Kidney capillary endothelial cell (primary cell): Measurements from ENCODE around the gene MYBBP1A.

Experiments used
- DNase-seq: peaks from one replicate; pipeline ENCODE4 v3.0.0-alpha.2; 2018; ENCODE audit warnings: low spot score

Gene MYBBP1A

GRCh38 chr17:4536742-4537411, 18.3 kb downstream of the MYBBP1A start:
- DNase-seq = no peak

- no peak for DNase-seq
Observed at GRCh38 chr17:4536259-4536741, 18.9 kb downstream of the MYBBP1A start.

- no peak for DNase-seq
Observed at GRCh38 chr17:4535667-4536258, 19.4 kb downstream of the MYBBP1A start.

GRCh38 chr17:4534928-4535666, 20.1 kb downstream of the MYBBP1A start:
- no peak for DNase-seq

GRCh38 chr17:4534515-4534914, 20.7 kb downstream of the MYBBP1A start:
- DNase-seq = no peak

GRCh38 chr17:4533523-4534504, 21.4 kb downstream of the MYBBP1A start:
- DNase-seq = no peak

- DNase-seq = no peak
Observed at GRCh38 chr17:4532860-4533522, 22.2 kb downstream of the MYBBP1A start.

- no peak for DNase-seq
Observed at GRCh38 chr17:4531988-4532736, 23.0 kb downstream of the MYBBP1A start.

- peak; percentile 94 for DNase-seq
Observed at GRCh38 chr17:4530799-4531730, 24.1 kb downstream of the MYBBP1A start.

GRCh38 chr17:4529533-4530152, 25.5 kb downstream of the MYBBP1A start:
- DNase-seq = no peak

- no peak for DNase-seq
Observed at GRCh38 chr17:4527566-4528125, 27.5 kb downstream of the MYBBP1A start.

- no peak for DNase-seq
Observed at GRCh38 chr17:4527134-4527533, 28.1 kb downstream of the MYBBP1A start.

GRCh38 chr17:4525691-4526397, 29.3 kb downstream of the MYBBP1A start:
- no peak for DNase-seq

GRCh38 chr17:4523946-4524345, 31.2 kb downstream of the MYBBP1A start:
- DNase-seq = no peak

GRCh38 chr17:4522661-4523060, 32.5 kb downstream of the MYBBP1A start:
- DNase-seq = no peak

GRCh38 chr17:4520894-4521600, 34.1 kb downstream of the MYBBP1A start:
- DNase-seq = no peak
